ENCODE data around the gene PDE3A. TPM values are rescaled to one million over a fixed set of nuclear protein-coding genes. Genes with fewer than 3 reads are reported as not detected.

The PDE3A gene
- total RNA-seq, 1 experiment from 2014 or later: 0.12 TPM

GRCh38 chr12:20653871-20654270 is 285.5 kb downstream of the PDE3A start:
- H3K79me2 ChIP-seq (ENCODE audit: insufficient read depth, low read length): no peaks in the 10 kb centered on the region
- no peaks in the 10 kb centered on the region for H3K27me3 ChIP-seq (ENCODE audit: insufficient read depth, low read length)
- no peak for ATAC-seq
- H3K9me2 ChIP-seq (ENCODE audit: insufficient read depth): no peaks in the 10 kb centered on the region
- BruUV-seq (replicated peaks): no TSS peak
- H2AFZ ChIP-seq (ENCODE audit: low read depth, low read length, poor library complexity, severe bottlenecking): no peak overlapping the region
- TF ChIP-seq TCF7L2 (IDR thresholded peaks at IDR 0.05; ENCODE audit: borderline replicate concordance, extremely low read depth, insufficient read depth, insufficient read length): no peak
- TF ChIP-seq REST (IDR thresholded peaks at IDR 0.05; ENCODE audit: low read depth): no peak
- TF ChIP-seq EGR1 (IDR thresholded peaks at IDR 0.05; ENCODE audit: low read depth): no peak
- no peak for TF ChIP-seq JUND (IDR thresholded peaks at IDR 0.05)
- no peak for TF ChIP-seq ZNF274 (IDR thresholded peaks at IDR 0.05; ENCODE audit: low read depth, low read length)
- TF ChIP-seq SP1 (IDR thresholded peaks at IDR 0.05; ENCODE audit: low read depth): no peak
- TF ChIP-seq EZH2phosphoT487 (IDR thresholded peaks at IDR 0.05; ENCODE audit: borderline replicate concordance): no peak
- no peak for TF ChIP-seq YY1 (IDR thresholded peaks at IDR 0.05; ENCODE audit: extremely low read depth, insufficient replicate concordance, low read depth, low read length)
- TF ChIP-seq SIN3A (IDR thresholded peaks at IDR 0.05; ENCODE audit: low read depth): no peak
- no peak for TF ChIP-seq ELF1 (IDR thresholded peaks at IDR 0.05; ENCODE audit: borderline replicate concordance, low read depth)
- no peak for TF ChIP-seq ZFX (IDR thresholded peaks at IDR 0.05)
- TF ChIP-seq CTCF (IDR thresholded peaks at IDR 0.05 in 2 of 3, conservative IDR thresholded peaks at IDR 0.05 in 1 of 3; ENCODE audit: borderline replicate concordance in 1 of 3, insufficient read depth in 1 of 3, low read depth in 2 of 3, low read length in 2 of 3): no peak
- no peak for TF ChIP-seq CEBPB (IDR thresholded peaks at IDR 0.05; ENCODE audit: low read depth)
- TF ChIP-seq POLR2A (IDR thresholded peaks at IDR 0.05; ENCODE audit: borderline replicate concordance, extremely low read depth, insufficient read depth, insufficient read length): no peak
- no peak for TF ChIP-seq ATF3 (IDR thresholded peaks at IDR 0.05)
- H3K27ac ChIP-seq (ENCODE audit: low read depth, low read length): no peak overlapping the region
- ChIA-PET CTCF (no interaction called here), RAD21 (ENCODE audit: low non-redundant PET in 1 of 2, low total read pairs in 2 of 2, uncharacterized antibody in 2 of 2, unreplicated experiment in 2 of 2) (no interaction called here), POLR2A (no interaction called here)
- no peaks in the 10 kb centered on the region for H3K9me3 ChIP-seq (ENCODE audit: control insufficient read depth in 1 of 2, insufficient read depth in 1 of 2, low read depth in 1 of 2, low read length in 2 of 2)
- no peak overlapping the region for H3K4me3 ChIP-seq (replicated peaks in 1 of 2; ENCODE audit: low read depth in 1 of 2, low read length in 2 of 2)
- H3K4me1 ChIP-seq (ENCODE audit: control insufficient read depth in 1 of 2, insufficient read depth in 2 of 2, low read length in 2 of 2): no peaks in the 10 kb centered on the region; a peak in 1 of 4 replicates
- no peaks in the 10 kb centered on the region for H3K36me3 ChIP-seq (ENCODE audit: control insufficient read depth in 1 of 2, insufficient read depth in 2 of 2, low read length in 2 of 2)
- no peak for DNase-seq (ENCODE audit: low read depth, low spot score)
- H4K20me1 ChIP-seq (ENCODE audit: insufficient read depth): no peaks in the 10 kb centered on the region
- intact Hi-C loops (cut with micrococcal nuclease): no loop called here
- H3K4me2 ChIP-seq (ENCODE audit: low read length): no peak overlapping the region
- H3K9ac ChIP-seq (ENCODE audit: low read length): no peak overlapping the region

Measured in HCT116 (cell line).